NCI-H1092 (cell line): Measurements from ENCODE around the gene ZNF189.

Source experiments
- DNase-seq: peaks from one replicate; lab custom pipeline; 2025; lab: John Stamatoyannopoulos, UW

ZNF189 gene

DNA sequence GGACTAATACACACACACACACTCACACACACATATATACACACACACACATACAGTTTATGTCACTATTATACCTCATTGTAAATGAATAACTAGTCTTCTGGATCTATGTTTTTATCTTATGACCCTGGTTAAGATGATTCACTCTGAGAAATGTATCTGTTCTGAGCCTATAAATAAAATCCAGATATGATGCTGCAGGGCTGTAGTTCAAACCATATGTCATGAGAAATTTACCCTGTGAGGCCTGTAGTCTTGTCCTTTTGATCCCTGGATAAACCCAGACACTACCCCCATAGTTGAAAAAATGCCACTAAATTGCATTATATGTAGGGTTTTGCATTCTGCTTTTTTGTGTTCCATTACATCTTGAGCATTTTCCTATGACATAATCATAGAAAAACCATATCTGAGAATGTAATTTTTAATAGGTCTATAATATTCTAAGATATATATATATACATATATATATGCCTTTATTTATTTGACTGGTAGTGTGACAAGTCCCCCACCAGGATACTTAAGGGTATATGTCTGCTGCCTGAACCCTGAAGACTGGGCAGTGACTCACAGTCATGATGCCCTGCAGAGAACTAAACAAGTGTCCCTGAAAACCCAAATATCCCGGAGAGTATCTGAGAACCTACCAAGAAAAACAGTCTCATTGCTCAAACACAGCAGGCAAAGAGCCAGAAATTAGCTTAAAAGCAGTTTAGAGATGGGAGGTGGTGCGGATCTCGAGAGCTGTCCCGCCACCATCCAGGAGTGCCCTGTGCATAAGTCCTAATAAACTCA lies 55.3 kb downstream of the ZNF189 start:
- no peak for DNase-seq

DNA sequence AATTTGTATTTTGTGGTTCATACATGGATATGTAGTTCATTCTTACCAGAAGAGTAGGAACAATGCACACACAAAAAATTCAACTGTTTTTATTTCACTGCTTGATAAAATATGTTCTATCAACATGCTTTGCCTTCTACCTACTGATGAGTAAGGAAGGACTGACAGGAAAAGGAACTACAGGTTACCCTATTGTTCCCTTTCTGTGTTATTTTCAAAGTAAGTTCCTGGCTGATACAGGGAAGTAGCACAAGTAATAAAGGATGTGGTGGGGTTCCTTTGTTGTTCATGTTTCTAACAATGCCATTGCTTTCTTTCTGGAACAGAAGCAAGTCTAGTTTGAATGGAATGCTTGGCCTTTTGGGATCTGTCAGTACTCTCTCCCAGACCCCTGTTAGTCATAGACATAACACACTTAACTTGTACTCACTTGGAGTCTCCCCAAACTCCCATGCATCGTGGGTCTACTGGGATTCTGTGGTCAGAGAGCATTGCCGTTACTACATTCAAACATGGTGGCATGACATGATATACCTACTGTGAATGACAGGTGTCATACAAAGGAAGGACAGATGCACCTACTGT lies 57.1 kb downstream of the ZNF189 start:
- no peak for DNase-seq

DNA sequence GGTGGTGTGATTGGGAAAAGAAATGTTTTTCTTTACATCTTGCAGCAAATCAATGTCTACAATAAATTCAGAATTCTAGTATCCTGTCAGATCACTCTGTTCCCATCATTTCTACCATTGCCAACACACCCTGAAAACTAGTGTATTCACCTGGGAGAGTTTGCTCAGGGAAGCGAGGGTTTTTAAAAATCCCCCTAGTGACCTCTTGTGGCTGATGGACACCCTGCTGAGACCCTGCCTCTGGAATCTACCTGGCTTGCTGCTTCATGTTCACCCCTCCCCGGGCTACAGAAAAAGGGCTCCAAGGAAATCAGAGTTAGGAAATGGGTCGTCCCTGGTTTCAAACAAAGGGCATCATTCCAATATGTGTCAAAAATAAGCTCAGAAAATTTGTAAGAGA lies 58.4 kb downstream of the ZNF189 start:
- no peak for DNase-seq

DNA sequence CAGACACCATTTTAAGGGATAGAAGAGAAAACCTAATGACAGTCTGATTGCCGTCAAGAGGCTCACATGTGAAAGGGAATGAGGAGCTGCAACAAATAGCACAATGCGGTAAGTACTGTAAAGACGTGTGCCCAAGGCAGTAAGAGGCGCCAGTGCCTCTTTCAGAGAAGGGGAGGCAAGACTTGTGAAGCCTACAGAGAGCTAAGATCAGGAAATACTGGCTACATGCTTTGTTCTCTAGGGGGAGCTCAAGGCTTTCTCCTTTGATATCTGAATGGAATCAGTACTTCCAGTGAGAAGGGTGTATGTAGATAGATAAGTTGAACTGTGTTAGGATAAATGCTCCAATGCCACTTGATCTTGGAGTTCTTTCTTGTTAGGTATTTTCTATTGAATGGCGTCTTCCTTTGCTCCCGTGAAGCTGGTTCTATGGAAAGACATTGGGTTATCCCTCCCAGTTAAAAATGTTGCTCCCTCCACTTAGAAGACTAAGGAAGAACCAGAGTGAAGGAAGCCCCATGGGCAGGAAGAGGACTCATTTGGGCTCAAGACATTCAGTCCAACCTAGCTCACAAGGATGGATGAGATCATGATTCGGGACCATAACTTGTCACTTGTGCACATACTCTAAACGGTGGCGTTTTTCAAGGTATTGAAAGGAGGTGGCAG lies 60.4 kb downstream of the ZNF189 start:
- peak; percentile 74 for DNase-seq
